ENCODE measurements around the gene DRAM2.

The DRAM2 gene

DNA sequence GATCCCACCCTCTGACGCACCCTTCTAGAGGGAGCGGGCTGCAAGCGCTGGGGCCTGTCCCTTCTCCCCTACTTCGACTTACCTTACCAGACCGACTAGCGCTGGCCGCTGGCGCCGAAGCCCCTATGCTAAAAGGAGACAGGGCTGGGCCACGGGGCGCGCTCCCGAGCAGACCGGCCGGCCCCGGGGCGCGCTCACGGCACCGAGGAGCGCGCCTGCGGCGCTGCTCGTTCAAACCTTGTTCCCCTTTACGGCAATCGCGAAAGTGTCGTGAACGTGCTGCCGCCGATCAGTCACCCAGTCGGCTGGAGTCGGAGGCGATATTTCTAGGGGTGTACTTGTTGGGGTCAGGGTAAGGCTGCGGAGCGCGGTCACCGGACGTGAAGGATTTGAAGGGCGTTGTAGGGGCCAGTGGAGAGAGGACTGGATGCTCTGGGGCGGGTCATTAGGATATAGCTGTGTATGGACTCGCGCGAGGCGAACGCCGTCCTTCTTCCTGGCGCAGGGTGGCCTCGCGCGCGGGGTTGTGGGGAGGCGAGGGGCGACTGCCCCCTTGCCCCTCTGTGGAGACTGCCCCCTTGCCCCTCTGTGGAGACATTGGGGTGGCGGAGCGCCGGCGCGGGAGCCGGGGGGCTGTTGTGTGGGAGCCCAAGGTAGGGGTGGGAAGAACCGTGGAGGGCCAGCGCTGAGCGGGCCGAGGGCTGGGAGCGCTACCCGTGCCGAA lies at the start of gene DRAM2, which contains the start of gene CEPT1:
Gene DRAM2, minus strand, starts transcription at position 138 of the 724 bp plus-strand sequence. CDS start 8,539 bp downstream, outside the sequence.
Gene CEPT1, plus strand, starts transcription at position 268 of the 724 bp plus-strand sequence. CDS start 7,492 bp downstream, outside the sequence.
- peak; percentile 83 for DNase-seq (ENCODE audit: low spot score)

DNA sequence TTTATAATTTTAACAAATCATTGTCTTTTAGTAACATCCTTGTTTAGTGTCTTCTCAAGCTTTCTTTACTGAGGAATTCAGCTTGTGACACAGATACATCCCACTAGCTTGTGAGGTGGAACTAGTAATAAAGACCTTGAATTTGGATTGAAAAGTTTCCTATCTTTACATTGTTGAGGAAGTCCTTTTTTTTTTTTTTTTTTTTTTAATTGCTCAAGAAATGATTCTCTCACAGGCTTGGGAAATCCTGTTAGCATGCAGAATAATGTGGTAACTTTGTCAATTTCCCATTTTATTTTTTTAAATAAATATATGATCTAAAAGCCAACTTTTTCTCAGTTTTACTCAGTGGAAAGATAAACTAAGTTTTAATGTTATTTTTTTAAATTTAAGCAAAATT lies 44.8 kb upstream of the DRAM2 start:
- DNase-seq (ENCODE audit: low spot score) = no peak

DNA sequence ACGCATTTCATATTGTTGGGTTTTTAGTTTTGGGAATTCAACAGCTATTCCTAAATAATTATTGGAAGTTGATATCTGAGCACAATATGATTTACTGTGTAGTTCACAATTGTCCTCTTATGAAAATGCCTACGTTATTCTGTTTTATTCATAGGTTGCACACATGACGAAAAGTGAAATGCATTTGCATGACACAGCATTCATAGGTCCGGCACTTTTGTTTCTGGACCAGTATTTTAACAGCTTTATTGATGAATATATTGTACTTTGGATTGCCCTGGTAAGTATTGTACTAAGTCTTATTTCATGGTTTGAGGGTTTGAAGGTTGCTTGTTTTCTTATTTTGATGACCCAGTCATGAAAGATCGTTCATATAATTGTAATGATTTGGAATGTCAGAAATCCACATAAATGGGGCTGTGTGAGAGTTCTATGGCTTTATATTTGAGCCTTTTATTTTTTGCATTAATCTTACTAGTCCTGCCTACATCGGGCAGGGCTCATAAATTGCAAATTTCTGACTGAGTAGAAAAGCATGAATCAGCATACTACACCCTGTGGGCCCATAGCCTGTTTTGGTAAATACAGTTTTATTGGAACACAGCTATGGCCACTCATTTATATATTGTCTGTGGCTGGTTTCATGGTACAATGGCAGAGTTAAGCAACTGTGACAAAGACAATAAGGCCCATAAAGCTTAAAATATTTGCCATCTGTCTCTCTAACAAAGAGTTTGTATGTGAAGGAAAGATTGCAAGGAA lies 43.6 kb upstream of the DRAM2 start:
- no peak for DNase-seq (ENCODE audit: low spot score)

DNA sequence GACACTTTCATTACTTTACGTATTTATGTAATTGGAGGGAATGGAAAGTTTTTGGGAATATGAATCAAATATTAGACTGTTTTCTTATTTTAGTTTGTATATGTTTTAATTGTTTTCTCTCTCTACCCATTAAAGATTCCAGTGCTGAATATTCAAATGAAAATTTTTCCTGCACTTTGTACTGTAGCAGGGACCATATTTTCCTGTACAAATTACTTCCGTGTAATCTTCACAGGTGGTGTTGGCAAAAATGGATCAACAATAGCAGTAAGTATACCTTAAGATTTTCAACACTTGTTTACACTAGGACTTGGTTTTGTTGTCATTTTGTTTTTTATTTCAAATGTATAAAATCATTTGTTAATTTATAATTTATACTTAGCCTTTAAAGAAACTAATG lies 42.2 kb upstream of the DRAM2 start:
- DNase-seq (ENCODE audit: low spot score) = no peak

DNA sequence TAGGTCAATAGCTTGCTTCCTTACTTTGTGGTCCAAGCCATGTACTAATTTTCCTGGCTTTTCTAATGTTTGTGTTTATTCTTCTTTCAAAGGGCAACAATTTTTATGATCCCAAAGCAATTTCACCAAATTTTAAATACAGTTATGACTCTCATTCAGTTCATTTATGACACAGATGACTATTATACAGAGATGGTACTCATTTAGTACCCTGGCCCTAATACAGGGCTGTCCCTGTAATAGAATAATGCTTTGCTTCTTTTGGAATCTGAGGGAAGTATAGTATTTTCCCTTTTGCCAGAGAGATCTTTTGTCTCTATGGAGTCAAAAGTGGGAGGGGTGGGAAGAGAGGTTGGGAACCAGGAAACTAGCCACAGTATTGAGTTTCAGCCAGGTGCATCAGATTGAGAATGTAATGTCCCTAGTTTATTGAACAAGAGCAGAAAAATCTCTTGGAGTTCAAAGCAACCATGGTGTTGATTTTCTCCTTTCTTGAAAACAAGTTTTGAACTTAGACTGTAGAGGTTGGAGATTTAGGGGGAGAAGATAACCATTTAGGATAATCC lies 40.2 kb upstream of the DRAM2 start:
- no peak for DNase-seq (ENCODE audit: low spot score)

DNA sequence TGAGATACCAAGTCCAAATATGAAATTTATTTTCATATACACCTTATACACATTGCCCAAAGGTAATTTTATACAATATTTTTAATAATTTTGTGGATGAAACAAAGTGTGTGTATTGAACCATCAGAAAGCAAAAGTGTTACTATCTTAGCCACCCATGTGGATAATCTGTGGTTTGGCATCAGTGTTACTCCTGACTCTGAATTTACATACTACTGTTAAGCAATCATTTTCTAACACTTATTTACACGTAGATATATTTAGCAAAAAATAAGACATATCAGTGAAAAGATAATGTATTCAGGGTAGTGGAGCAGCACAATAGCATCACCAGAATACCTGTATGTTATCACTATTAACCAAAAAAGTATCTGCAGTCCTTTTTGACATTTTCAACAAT lies 36.8 kb upstream of the DRAM2 start:
- DNase-seq (ENCODE audit: low spot score) = no peak

DNA sequence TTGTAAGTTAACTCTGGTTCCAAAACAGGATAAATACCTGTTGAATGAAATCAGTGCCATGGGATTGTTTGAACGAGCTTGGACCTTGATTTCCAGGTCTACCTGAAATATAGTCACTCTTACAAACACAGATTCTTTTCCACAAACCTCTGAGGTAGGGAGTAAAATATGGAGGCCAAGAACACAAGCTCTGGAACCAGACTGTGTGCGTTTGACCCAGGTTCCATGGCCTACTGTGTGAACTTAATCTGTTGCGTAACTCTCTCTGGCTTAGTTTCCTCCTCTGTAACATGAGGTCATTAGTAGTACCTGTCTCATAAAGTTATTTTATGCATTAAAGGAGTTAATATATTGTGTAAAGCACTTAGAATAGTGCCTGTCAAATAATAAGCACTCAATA lies 35.5 kb upstream of the DRAM2 start:
- DNase-seq (ENCODE audit: low spot score) = no peak

DNA sequence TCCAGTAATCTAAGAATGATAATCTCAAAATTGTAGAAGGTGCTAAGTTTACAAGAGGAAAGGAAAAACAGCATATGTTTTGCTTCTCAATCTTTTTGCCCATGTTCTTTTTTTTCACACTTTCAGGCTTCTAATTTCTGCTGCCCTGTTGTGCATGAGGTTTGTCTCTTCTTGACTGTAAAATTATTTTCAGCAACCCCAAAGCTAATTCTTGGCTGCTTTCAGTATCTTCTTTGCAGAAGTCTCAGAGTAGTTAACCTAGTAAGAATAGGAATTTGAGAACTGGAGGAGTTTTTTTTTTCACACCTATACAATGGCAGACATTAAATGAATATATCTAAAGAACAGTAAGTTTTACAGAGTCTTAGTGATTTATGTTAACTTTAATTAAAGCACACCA lies 34.2 kb upstream of the DRAM2 start:
- no peak for DNase-seq (ENCODE audit: low spot score)

DNA sequence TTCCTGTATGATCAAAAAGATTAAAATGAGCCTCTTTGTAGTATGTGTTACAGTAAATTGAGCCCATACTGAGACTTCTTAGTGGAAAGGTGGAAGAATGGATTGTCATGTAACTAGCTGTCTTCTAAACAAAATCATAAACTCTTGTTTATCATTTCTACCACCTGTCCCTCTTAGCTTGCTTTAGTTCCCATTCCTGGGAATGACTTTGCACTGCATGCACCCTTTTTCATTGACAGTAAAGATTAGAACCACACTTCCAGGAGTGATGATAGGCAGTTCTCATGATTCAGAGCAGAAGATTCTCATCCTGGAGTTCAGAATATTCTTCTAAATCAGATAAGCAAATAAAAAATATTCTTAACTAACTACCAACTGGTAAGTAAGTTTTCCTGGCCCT lies 32.6 kb upstream of the DRAM2 start:
- DNase-seq (ENCODE audit: low spot score) = no peak

DNA sequence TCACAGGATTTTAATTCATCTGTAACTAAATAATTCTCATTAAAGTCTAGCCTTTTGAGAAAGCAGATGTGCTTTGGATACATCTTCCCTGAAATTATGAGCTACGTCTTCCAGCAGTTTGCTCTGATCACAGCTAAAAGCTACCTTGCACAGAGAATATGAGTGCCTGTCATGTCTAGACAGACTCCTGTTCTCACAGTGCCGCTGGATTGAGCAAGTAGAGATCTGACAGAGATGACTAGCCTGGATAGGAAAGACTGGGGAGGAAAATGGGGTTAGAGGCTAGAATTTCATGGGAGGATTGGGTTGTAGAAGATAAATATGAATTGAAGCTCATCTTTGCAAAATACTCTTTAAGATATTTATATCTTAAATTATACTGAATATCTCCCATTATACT lies 24.3 kb upstream of the DRAM2 start:
- DNase-seq (ENCODE audit: low spot score) = no peak

DNA sequence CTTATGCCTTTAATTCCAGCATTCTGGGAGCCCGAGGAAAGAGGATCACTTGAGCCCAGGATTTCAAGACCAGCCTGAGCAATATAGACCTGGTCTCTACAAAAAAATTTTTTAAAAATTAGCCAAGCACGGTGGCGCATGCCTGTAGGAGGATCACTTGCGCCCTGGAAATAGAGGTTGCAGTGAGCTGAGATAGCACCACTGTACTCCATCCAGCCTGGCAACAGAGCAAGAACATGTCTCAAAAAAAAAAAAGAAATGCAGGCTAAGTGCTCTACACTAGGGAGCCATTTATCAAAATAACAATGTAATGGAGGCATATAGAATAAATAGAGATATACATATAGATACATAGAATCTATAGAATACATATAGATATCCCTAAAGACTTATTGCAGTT lies 23.5 kb upstream of the DRAM2 start:
- DNase-seq (ENCODE audit: low spot score) = no peak

DNA sequence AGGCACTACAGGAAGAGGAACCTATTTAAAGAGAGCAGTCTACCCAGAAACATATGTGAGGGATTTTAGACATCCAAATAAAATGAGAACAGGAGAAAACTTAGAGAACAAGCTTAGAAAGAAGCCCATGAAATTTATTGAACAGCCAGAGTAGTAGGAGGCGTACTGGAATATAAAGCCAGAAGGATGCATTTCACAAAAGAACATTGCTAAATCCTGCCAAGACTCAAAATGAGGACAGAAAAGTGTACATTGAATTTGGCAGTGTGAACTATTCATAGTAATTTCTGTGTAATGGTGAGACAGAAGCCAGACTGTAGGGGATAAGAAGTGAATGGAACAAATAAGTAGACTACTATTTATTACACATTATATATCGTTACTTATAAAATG lies 22.6 kb upstream of the DRAM2 start:
- no peak for DNase-seq (ENCODE audit: low spot score)

DNA sequence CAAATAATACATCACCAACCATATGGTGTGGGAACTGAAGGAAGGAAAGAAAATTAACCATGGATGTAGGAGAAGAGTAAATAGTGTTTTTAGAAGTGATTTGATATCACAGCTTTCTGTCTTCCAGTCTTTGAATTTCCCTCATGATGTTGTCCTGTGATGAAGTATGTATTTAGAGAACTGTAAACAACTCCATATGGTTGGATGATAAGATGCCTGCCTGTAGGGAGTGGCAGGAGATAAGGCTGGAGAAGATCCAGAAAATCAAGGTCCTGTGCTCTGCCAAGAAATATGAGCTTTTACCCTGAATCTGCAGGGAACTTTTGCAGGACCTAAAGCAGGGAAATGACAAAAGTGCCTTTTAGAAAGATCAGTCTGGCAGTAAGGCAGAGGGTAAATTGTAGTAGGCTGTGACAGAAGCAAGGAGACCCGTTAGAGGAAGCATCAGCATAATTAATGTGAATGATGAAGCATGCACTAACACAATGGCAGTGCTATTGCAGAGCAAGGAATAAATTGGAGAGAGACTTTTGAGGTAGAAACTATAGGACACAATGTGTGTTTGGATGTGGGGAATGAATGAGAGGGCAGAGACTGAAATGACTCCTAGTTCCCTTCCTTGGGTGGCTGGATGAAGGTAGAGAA lies 22.1 kb upstream of the DRAM2 start:
- DNase-seq (ENCODE audit: low spot score) = no peak

DNA sequence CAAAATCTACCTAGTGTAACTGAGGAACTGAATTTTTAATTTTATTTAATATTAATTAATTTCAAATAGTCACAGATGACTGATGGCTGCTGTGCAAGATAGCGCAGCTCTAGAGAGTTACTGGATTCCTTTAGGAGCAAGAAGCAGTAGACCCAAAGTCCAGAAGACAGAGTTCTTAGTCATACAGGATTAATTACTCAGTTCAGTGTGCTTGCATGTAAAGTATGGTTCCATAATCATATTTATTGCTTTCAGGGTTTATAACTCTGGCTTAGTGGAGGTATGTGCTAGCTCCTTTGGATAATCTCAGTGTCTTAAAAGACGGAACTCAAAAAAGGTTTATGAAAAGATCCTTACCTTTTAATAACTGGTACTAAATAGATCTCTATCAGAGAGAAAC lies 17.5 kb upstream of the DRAM2 start:
- no peak for DNase-seq (ENCODE audit: low spot score)

DNA sequence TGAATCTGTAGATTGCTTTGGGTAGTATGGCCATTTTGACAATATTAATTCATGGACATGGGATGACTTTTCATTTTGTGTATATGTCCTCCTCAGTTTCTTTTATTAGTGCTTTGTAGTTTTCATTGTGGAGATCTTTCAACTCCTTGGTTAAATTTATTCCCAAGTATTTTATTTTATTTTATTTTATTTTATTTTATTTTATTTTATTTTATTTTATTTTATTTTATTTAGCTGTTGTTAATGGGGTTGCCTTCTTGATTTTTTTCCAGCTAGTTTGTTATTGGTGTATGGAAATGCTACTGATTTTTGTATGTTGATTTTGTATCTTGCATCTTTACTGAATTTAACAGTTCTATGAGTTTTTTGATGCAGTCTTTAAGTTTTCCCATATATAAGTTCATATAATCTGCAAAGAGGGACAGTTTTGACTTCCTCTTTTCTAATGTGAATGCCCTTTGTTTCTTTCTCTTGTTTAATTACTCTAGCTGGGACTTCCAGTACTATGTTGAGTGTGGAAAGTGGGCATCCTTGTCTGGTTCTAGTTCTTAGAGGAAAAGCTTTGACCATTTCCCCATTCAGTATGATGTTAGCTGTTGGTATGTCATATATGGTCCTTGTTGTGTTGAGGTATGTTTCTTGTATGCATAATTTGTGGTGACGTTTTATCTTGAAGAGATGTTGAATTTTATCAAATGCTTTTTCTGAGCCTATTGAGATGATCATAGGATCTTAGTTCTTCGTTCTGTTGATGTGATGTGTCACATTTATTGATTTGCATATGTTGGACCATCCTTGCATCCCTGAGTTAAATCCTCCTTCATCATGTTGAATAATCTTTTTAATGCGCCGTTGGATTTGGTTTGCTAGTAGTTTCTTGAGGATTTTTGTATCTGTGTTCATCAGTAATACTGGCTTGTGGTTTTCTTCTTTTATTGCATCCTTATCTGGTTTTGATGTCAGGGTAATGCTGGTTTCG lies 14.4 kb upstream of the DRAM2 start:
- no peak for DNase-seq (ENCODE audit: low spot score)

DNA sequence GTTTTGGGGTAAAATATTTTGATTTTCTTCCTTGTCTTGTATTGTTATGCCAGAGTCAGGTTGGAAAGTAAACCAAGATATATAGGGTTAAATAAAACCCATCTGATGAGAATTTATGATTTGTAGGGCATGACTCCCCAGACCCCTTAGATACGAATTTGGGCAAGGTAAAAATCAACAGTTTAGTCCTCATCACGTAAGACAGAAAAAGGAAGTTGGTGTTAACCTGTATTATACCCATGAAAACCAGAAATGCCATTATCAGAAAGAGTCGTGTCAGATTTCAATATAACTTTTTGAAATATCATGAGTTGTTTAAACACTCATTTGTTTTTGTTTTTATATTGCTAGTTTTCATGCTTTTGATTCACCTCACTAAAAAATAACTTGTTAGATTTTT lies 11.9 kb upstream of the DRAM2 start:
- DNase-seq (ENCODE audit: low spot score) = no peak

DNA sequence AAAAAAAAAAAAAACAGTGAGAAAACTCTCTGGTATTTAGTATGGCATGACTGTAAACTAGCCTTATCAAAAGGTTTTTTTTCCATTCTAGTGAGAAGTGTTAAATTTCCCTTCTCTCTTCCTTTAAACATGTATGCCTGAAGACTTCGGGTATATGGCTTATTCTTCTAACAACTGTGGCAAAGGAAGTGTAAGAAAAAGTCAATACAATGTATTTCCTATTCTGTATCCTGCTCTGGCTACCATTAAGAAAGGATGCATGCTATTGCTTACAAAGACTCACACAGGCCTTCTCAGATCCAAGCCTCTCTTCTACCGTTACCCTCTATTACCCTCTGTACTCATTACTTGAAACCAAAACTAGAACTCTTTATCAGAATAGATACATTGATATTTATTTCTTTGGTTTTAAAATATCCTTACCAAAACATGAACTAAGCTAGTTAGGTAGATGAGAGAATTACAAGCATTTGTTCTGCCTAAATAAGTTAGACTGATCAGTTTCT lies 8.5 kb upstream of the DRAM2 start:
- DNase-seq (ENCODE audit: low spot score) = no peak

DNA sequence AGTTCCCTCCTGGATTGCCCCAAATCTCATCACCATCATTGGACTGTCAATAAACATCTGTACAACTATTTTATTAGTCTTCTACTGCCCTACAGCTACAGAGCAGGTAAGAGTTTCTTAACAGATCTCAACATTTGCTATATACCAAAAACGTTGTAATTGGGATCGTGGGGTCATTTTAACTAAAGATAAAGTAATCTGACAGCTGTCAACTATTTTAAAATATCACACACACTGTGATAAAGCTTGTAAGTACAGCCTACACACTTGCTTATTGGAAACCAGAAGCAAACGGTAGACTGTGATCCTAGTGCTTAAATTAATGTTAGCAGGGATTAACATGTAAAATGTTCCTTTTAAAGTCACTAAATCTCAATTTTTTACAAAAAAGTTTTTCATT lies 8.1 kb upstream of the DRAM2 start:
- DNase-seq (ENCODE audit: low spot score) = no peak

DNA sequence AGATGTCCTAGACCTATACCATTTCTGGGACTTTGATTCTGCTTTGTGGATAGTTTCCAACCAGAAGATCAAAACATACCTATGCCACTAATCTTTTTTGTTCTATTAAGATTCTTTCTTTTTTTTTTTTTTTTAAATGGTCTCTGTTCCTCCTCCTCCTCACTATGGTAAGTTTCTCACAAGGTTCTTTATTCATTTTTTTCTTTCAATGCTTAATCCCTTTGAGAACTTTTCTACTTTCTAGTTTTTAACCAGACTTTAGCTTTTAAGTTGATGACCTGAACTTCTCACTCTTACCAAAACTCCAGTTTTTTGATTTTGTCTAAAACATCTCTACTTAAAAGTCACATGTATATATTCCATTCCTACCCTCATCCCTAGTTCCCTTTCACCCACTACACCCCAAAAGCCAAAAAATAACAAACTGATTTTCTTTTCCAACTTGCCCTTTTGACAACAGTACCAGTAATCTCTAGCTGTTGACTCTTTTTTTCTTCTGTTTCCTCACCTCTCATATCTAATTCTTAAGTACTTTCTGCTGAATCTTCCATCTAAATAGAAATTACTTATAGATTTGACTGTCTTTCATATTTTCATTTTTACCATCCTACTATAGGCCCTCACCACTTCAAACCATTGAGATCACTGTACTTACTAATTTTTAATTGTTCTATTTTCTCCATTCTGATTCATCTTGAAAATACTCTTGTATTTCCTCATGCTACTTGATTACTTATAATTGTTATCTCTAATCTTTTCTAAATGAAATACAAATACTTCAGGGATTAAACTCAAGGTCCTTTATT lies 6.3 kb upstream of the DRAM2 start:
- DNase-seq (ENCODE audit: low spot score) = no peak

DNA sequence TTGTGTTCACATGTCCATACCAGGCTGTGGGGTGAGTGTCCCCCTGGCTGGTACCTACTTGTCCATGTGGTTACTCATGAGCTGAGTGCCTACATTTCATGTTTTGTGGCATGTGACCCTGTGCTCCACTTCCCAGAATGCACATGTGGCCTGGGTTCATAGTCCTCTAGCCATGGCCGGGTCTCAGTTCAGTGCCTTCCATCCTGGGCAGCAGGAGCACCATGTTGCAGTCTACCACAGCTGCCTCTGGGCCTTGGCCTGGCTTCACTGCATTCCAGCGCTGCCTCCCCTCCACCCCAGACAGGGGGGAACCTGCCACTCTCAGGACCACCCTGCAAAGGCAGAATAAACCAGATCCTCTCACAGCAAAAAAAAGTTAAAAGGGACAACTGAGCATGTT lies 5.6 kb upstream of the DRAM2 start:
- DNase-seq (ENCODE audit: low spot score) = no peak

Data from HuH-7.5 (cell line).